ENCODE data around the gene SLC16A3.
"Not testable (repeated sequence)": the region's sequence is repeated elsewhere in the genome, so short reads cannot be mapped to it uniquely, and the experiment has no call there.

The SLC16A3 gene

GRCh38 chr17:82204831-82205719, 23.8 kb upstream of the SLC16A3 start:
- peak; percentile 69 for DNase-seq

- DNase-seq = peak; percentile 79
Measured at GRCh38 chr17:82205720-82206508, 22.9 kb upstream of the SLC16A3 start.

GRCh38 chr17:82210655-82211054, 18.2 kb upstream of the SLC16A3 start:
- DNase-seq = not testable (repeated sequence)

- DNase-seq = peak; percentile 76
Measured at GRCh38 chr17:82212331-82213250, 16.3 kb upstream of the SLC16A3 start, which contains the start of gene CCDC57. Gene CCDC57 (minus strand): TSS chr17:82212842. CDS start chr17:82201944, 10,898 bp downstream.

GRCh38 chr17:82213251-82214011, 15.4 kb upstream of the SLC16A3 start:
- DNase-seq = no peak

GRCh38 chr17:82214012-82214628, 14.7 kb upstream of the SLC16A3 start:
- no peak for DNase-seq

- no peak for DNase-seq
Measured at GRCh38 chr17:82215095-82215971, 13.5 kb upstream of the SLC16A3 start.

- DNase-seq = no peak
Measured at GRCh38 chr17:82215972-82216300, 12.9 kb upstream of the SLC16A3 start.

- DNase-seq = no peak
Measured at GRCh38 chr17:82216301-82217119, 12.3 kb upstream of the SLC16A3 start.

- no peak for DNase-seq
Measured at GRCh38 chr17:82217120-82217529, 11.7 kb upstream of the SLC16A3 start.

- no peak for DNase-seq
Measured at GRCh38 chr17:82217530-82218204, 11.2 kb upstream of the SLC16A3 start.

- DNase-seq = no peak
Measured at GRCh38 chr17:82218349-82219075, 10.3 kb upstream of the SLC16A3 start.

- DNase-seq = no peak
Measured at GRCh38 chr17:82219083-82219482, 9.8 kb upstream of the SLC16A3 start.

GRCh38 chr17:82219753-82220709, 8.8 kb upstream of the SLC16A3 start:
- DNase-seq = no peak

- DNase-seq = no peak
Measured at GRCh38 chr17:82221341-82221902, 7.4 kb upstream of the SLC16A3 start.

GRCh38 chr17:82222816-82223215, 6.0 kb upstream of the SLC16A3 start:
- no peak for DNase-seq

- no peak for DNase-seq
Measured at GRCh38 chr17:82223517-82223916, 5.3 kb upstream of the SLC16A3 start.

Measured in stimulated activated CD4-positive, alpha-beta T cell treated with anti-CD3 and anti-CD28 coated beads, Interleukin-1b, Interleukin-23, amount 100 ng/mL, for 48 hours (primary cell).